H1 (cell line): Measurements from ENCODE around the gene PITPNC1. TPM values are rescaled to one million over a fixed set of nuclear protein-coding genes. Genes with fewer than 3 reads are reported as not detected.

Experiments
- CHD7 ChIP-seq: fragments of 300-600 bp; sonication (generic); IDR thresholded peaks from 2 replicates; pipeline ENCODE4 v1.7.1; 2012; ENCODE audit warnings: low read length, moderate library complexity, mild to moderate bottlenecking, inconsistent platforms; ENCODE audit not compliant: insufficient replicate concordance
- polyA plus RNA-seq, 7 experiments: library from polyadenylated mRNA; depleted of rRNA in 3 of 7; stranded (reverse) in 5 of 7; unstranded in 2 of 7; fragments of >200 nt in 5 of 7; fragments of 200-250 nt in 2 of 7; gene quantifications; 1 replicate in 5 of 7; 2 replicates in 1 of 7; 4 replicates in 1 of 7; pipeline versions ENCODE4 v1.2.1 to v1.2.3, GENCODE V29; 2011 to 2013; ENCODE audit warnings: missing spikeins in 2 of 7, mixed read lengths in 2 of 7
- total RNA-seq: library from RNA; stranded (reverse); fragmentation: NEBNext Ultra II Directional; extraction: Animal tissue kit (Norgen Biotek cat#: 25700); gene quantifications from 2 replicates; pipeline ENCODE4 v1.2.1, GENCODE V29; 2021

The PITPNC1 gene
- total and polyA plus RNA-seq, 2 of the 8 experiments (the other 6 are each of a cell fraction or from before 2014, with no cell fraction given) = 17.6 to 54.7 TPM

- TF ChIP-seq CHD7 = no peak
- TF ChIP-seq, all 59 proteins: peak for 0
Measured at GRCh38 chr17:67638871-67639270, 261.8 kb downstream of the PITPNC1 start (continued).
